HCT116 (cell line): ENCODE data around the gene LASP1. TPM values are rescaled to one million over a fixed set of nuclear protein-coding genes. Genes with fewer than 3 reads are reported as not detected.

Source experiments
- ATAC-seq: fragments of 200-7000 bp; cut with Tn5 transposase; 2 replicates; pipeline ENCODE4 v1.9.1; 2020; ENCODE audit warnings: mild to moderate bottlenecking, moderate library complexity
- BruUV-seq: library from RNA; stranded (reverse); fragments of 400-500 nt; replicated peaks from 2 replicates; lab custom pipeline; 2021; lab: Mats Ljungman, UMichigan
- CTCF ChIA-PET: fragments of 300-600 bp; sonication (Branson Sonifier 250); formaldehyde crosslinking; loops from one replicate; lab custom pipeline; 2021; ENCODE audit warnings: antibody characterized with exemption; lab: Charles Lee
- POLR2A ChIA-PET: fragments of 300-600, 350-600 bp; sonication (Branson Sonifier 250); formaldehyde crosslinking; loops from one replicate; lab custom pipeline; 2021; ENCODE audit warnings: antibody characterized with exemption; lab: Charles Lee
- RAD21 ChIA-PET, 2 experiments: fragments of 300-600 bp; sonication (Branson Sonifier 250); formaldehyde crosslinking; loops; one replicate each; lab custom pipeline; 2023; ENCODE audit warnings: low total read pairs in 2 of 2; ENCODE audit not compliant: uncharacterized antibody in 2 of 2, unreplicated experiment in 2 of 2, low non-redundant PET in 1 of 2; lab: Charles Lee
- DNase-seq: peaks from one replicate; pipeline ENCODE4 v3.0.0-alpha.2; 2010; ENCODE audit warnings: low read depth, low spot score
- H2AFZ ChIP-seq: fragments of 200-600 bp; shearing (Covaris generic), sonication (generic); 2 replicates; pipeline ENCODE4 v1.6.1; 2017; ENCODE audit warnings: low read depth, mixed run types, mixed read lengths, antibody characterized with exemption, low read length; ENCODE audit not compliant: poor library complexity, severe bottlenecking
- H3K27ac ChIP-seq: 2 replicates; pipeline ENCODE4 v1.5.1; 2012; ENCODE audit warnings: low read depth, low read length
- H3K27me3 ChIP-seq: fragments of 200-600 bp; sonication (generic); 2 replicates; pipeline ENCODE4 v1.6.1; 2016; ENCODE audit warnings: mixed run types, low read length, mixed read lengths; ENCODE audit not compliant: insufficient read depth
- H3K36me3 ChIP-seq, 2 experiments: fragments of 200-500 bp in 1 of 2; fragments of 200-600 bp in 1 of 2; sonication (Bioruptor generic) in 1 of 2; sonication (generic) in 1 of 2; 2 replicates each; pipeline versions ENCODE4 v1.5.1 to v1.6.1; 2014 to 2016; ENCODE audit warnings: low read length in 2 of 2, inconsistent platforms in 1 of 2, mixed read lengths in 1 of 2, mixed run types in 1 of 2; ENCODE audit not compliant: insufficient read depth in 2 of 2, control insufficient read depth in 1 of 2
- H3K4me1 ChIP-seq, 2 experiments: fragments of 200-600 bp in 1 of 2; sonication (generic) in 1 of 2; 2 replicates each; pipeline versions ENCODE4 v1.5.1 to v1.6.1; 2012 to 2017; ENCODE audit warnings: low read length in 2 of 2, inconsistent platforms in 1 of 2, mild to moderate bottlenecking in 1 of 2, mixed read lengths in 1 of 2, mixed run types in 1 of 2, moderate library complexity in 1 of 2; ENCODE audit not compliant: insufficient read depth in 2 of 2, control insufficient read depth in 1 of 2
- H3K4me2 ChIP-seq: fragments of 200-600 bp; sonication (generic); 2 replicates; pipeline ENCODE4 v1.6.1; 2017; ENCODE audit warnings: mixed run types, low read length, mixed read lengths
- H3K4me3 ChIP-seq, 2 experiments: fragments of 200-600 bp in 1 of 2; sonication (generic) in 1 of 2; replicated peaks in 1 of 2; 2 replicates each; pipeline ENCODE4 v1.5.1; 2011 to 2016; ENCODE audit warnings: low read length in 2 of 2, control low read depth in 1 of 2, low read depth in 1 of 2, mild to moderate bottlenecking in 1 of 2, mixed read lengths in 1 of 2, mixed run types in 1 of 2
- H3K79me2 ChIP-seq: fragments of 200-600 bp; sonication (generic); 2 replicates; pipeline ENCODE4 v1.6.1; 2017; ENCODE audit warnings: mild to moderate bottlenecking, mixed run types, low read length, moderate library complexity, mixed read lengths; ENCODE audit not compliant: insufficient read depth
- H3K9ac ChIP-seq: fragments of 200-600 bp; sonication (generic); 2 replicates; pipeline ENCODE4 v1.6.1; 2016; ENCODE audit warnings: low read length, mixed read lengths
- H3K9me2 ChIP-seq: fragments of 200-600 bp; sonication (generic), shearing (Covaris generic); 2 replicates; pipeline ENCODE4 v1.6.1; 2017; ENCODE audit warnings: mixed run types, mild to moderate bottlenecking, moderate library complexity; ENCODE audit not compliant: insufficient read depth
- H3K9me3 ChIP-seq, 2 experiments: fragments of 200-500 bp in 1 of 2; fragments of 200-600 bp in 1 of 2; sonication (Bioruptor generic) in 1 of 2; sonication (generic) in 1 of 2; 2 replicates each; pipeline ENCODE4 v1.6.1; 2014 to 2017; ENCODE audit warnings: low read length in 2 of 2, mixed read lengths in 2 of 2, inconsistent platforms in 1 of 2, low read depth in 1 of 2, mild to moderate bottlenecking in 1 of 2, mixed run types in 1 of 2, moderate library complexity in 1 of 2; ENCODE audit not compliant: control insufficient read depth in 1 of 2, insufficient read depth in 1 of 2
- H4K20me1 ChIP-seq: fragments of 200-600 bp; sonication (generic), shearing (Covaris generic); 2 replicates; pipeline ENCODE4 v1.6.1; 2017; ENCODE audit warnings: mixed run types, mild to moderate bottlenecking, moderate library complexity; ENCODE audit not compliant: insufficient read depth
- EGR1 ChIP-seq: IDR thresholded peaks from 2 replicates; pipeline ENCODE4 v1.6.1; 2012; ENCODE audit warnings: low read depth
- ELF1 ChIP-seq: IDR thresholded peaks from 2 replicates; pipeline ENCODE4 v1.6.1; 2012; ENCODE audit warnings: low read depth, borderline replicate concordance
- JUND ChIP-seq: IDR thresholded peaks from 2 replicates; pipeline ENCODE4 v1.6.1; 2012
- POLR2AphosphoS5 ChIP-seq: IDR thresholded peaks from 2 replicates; pipeline ENCODE4 v1.6.1; 2011; ENCODE audit warnings: mild to moderate bottlenecking, low read depth, low read length, moderate library complexity
- RAD21 ChIP-seq: IDR thresholded peaks from 2 replicates; pipeline ENCODE4 v1.6.1; 2012; ENCODE audit warnings: low read depth, mild to moderate bottlenecking
- SP1 ChIP-seq: IDR thresholded peaks from 2 replicates; pipeline ENCODE4 v1.6.1; 2012; ENCODE audit warnings: low read depth
- SRF ChIP-seq: IDR thresholded peaks from 2 replicates; pipeline ENCODE4 v1.6.1; 2012; ENCODE audit warnings: low read depth
- TCF7L2 ChIP-seq: IDR thresholded peaks from 2 replicates; pipeline ENCODE4 v1.7.0; 2011; ENCODE audit warnings: borderline replicate concordance, inconsistent platforms; ENCODE audit not compliant: insufficient read depth, insufficient read length; ENCODE audit errors: extremely low read depth
- YY1 ChIP-seq: IDR thresholded peaks from 2 replicates; pipeline ENCODE4 v1.6.1; 2011; ENCODE audit warnings: low read length, low read depth, moderate library complexity, mild to moderate bottlenecking; ENCODE audit not compliant: insufficient replicate concordance; ENCODE audit errors: extremely low read depth
- ZFX ChIP-seq: fragments of 450-650 bp; IDR thresholded peaks from 2 replicates; pipeline ENCODE4 v1.6.1; 2017
- intact Hi-C: fragments of 100-400 bp; cut with micrococcal nuclease; formaldehyde crosslinking; loops from 2 replicates; pipeline ENCODE4 v1.10.0; 2022
- total RNA-seq: library from RNA; stranded (reverse); gene quantifications from one replicate; pipeline ENCODE4 v1.2.1, GENCODE V29; 2021; ENCODE audit not compliant: unreplicated experiment
- TF ChIP-seq, protein P1 (sequence below): IDR thresholded peaks from 2 replicates; pipeline ENCODE4 v1.6.1; 2011; ENCODE audit warnings: mild to moderate bottlenecking, low read length, moderate library complexity; ENCODE audit not compliant: insufficient replicate concordance; ENCODE audit errors: extremely low read depth
- TF ChIP-seq, protein P2 (sequence below): IDR thresholded peaks from 2 replicates; pipeline ENCODE4 v1.6.1; 2012
- TF ChIP-seq, protein P3 (sequence below): IDR thresholded peaks from 2 replicates; pipeline ENCODE4 v1.6.1; 2012; ENCODE audit warnings: low read depth

The LASP1 gene
- total RNA-seq, 1 experiment from 2014 or later = 149 TPM

DNA sequence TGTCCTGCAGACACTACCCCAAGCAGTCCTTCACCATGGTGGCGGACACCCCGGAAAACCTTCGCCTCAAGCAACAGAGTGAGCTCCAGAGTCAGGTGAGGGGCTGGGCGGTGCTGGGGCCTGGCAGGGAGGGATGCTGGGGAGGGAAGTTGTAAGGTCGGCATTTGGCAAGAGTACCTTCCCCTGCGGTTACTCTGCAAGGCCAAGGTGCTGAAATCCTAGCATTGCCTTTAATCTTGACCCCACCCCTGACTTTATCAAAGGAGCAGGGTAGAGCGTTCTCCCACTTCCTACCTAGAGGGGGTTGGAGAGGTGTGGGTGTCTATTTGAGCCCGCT is 20.5 kb downstream of the LASP1 start:
- ATAC-seq (no peak), DNase-seq (no peak)
- intact Hi-C loops = no loop called here
- ChIA-PET POLR2A (no interaction called here), RAD21 (no interaction called here), CTCF (no interaction called here)
- H3K9me2 ChIP-seq = no peaks in the 10 kb centered on the region
- peaks cover 15 to 32% of the 10 kb centered on the region in 2 experiments; a peak in 3 of 4 replicates for H3K36me3 ChIP-seq
- no peak overlapping the region for H3K4me2 ChIP-seq
- H2AFZ ChIP-seq = no peak overlapping the region
- peaks cover 48% of the 10 kb centered on the region for H3K79me2 ChIP-seq
- H3K27ac ChIP-seq = no peak overlapping the region
- H3K4me1 ChIP-seq = no peaks in the 10 kb centered on the region
- TF ChIP-seq, protein P1, sequence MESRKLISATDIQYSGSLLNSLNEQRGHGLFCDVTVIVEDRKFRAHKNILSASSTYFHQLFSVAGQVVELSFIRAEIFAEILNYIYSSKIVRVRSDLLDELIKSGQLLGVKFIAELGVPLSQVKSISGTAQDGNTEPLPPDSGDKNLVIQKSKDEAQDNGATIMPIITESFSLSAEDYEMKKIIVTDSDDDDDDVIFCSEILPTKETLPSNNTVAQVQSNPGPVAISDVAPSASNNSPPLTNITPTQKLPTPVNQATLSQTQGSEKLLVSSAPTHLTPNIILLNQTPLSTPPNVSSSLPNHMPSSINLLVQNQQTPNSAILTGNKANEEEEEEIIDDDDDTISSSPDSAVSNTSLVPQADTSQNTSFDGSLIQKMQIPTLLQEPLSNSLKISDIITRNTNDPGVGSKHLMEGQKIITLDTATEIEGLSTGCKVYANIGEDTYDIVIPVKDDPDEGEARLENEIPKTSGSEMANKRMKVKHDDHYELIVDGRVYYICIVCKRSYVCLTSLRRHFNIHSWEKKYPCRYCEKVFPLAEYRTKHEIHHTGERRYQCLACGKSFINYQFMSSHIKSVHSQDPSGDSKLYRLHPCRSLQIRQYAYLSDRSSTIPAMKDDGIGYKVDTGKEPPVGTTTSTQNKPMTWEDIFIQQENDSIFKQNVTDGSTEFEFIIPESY = no peak
- H3K4me3 ChIP-seq = no peak overlapping the region
- no TSS peak for BruUV-seq
- H3K9ac ChIP-seq = no peak overlapping the region
- no peaks in the 10 kb centered on the region for H3K27me3 ChIP-seq
- H4K20me1 ChIP-seq = no peaks in the 10 kb centered on the region
- no peaks in the 10 kb centered on the region for H3K9me3 ChIP-seq

DNA sequence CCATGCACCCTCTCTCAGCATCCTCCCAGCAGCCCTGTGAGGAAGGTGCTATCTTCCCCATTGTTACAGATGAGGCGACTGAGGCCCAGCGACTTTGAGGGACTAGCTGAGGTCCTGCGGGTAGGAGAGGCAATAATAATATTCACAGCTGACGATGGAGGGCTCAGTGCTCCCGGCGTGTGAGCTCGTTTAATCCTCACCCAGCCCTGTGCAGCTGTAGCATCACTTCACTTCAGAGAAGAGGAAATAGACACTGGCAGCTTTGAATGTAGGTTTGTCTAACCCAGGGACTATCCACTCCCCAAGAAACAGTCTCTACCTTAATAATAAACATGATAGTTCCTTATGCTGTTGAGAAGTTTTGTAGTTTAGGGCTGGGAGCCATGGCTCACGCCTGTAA is 21.6 kb downstream of the LASP1 start:
- H3K9me2 ChIP-seq = no peaks in the 10 kb centered on the region
- POLR2A ChIA-PET = no interaction called here
- H3K4me2 ChIP-seq = no peak overlapping the region
- no peak for TF ChIP-seq RAD21
- no peak for TF ChIP-seq EGR1
- no peak for TF ChIP-seq ELF1
- TF ChIP-seq POLR2AphosphoS5 = no peak
- no peak for TF ChIP-seq ZFX
- TF ChIP-seq JUND = no peak
- no peak for TF ChIP-seq SP1
- TF ChIP-seq SRF = no peak
- TF ChIP-seq, protein P2, sequence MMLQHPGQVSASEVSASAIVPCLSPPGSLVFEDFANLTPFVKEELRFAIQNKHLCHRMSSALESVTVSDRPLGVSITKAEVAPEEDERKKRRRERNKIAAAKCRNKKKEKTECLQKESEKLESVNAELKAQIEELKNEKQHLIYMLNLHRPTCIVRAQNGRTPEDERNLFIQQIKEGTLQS = no peak
- no peak for TF ChIP-seq YY1
- TF ChIP-seq, protein P3, sequence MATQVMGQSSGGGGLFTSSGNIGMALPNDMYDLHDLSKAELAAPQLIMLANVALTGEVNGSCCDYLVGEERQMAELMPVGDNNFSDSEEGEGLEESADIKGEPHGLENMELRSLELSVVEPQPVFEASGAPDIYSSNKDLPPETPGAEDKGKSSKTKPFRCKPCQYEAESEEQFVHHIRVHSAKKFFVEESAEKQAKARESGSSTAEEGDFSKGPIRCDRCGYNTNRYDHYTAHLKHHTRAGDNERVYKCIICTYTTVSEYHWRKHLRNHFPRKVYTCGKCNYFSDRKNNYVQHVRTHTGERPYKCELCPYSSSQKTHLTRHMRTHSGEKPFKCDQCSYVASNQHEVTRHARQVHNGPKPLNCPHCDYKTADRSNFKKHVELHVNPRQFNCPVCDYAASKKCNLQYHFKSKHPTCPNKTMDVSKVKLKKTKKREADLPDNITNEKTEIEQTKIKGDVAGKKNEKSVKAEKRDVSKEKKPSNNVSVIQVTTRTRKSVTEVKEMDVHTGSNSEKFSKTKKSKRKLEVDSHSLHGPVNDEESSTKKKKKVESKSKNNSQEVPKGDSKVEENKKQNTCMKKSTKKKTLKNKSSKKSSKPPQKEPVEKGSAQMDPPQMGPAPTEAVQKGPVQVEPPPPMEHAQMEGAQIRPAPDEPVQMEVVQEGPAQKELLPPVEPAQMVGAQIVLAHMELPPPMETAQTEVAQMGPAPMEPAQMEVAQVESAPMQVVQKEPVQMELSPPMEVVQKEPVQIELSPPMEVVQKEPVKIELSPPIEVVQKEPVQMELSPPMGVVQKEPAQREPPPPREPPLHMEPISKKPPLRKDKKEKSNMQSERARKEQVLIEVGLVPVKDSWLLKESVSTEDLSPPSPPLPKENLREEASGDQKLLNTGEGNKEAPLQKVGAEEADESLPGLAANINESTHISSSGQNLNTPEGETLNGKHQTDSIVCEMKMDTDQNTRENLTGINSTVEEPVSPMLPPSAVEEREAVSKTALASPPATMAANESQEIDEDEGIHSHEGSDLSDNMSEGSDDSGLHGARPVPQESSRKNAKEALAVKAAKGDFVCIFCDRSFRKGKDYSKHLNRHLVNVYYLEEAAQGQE = no peak
- TF ChIP-seq TCF7L2 = no peak
- TF ChIP-seq, all 23 proteins: peak for 0
- Histone ChIP-seq H3K36me3 (peaks cover 16 to 36% of the 10 kb centered on the region in 2 experiments; a peak in 3 of 4 replicates), H3K27ac (no peak overlapping the region), H3K9ac (no peak overlapping the region), H3K4me3 (no peak overlapping the region), H3K9me3 (no peaks in the 10 kb centered on the region), H3K27me3 (no peaks in the 10 kb centered on the region), H3K79me2 (peaks cover 38% of the 10 kb centered on the region), H2AFZ (no peak overlapping the region), H3K4me1 (no peaks in the 10 kb centered on the region), H4K20me1 (no peaks in the 10 kb centered on the region)
- ATAC-seq = no peak
- intact Hi-C loops = no loop called here
- ChIA-PET RAD21 (no interaction called here), CTCF (no interaction called here)
- no peak for DNase-seq
- BruUV-seq = TSS peak; percentile 19
